DOHH2 (cell line): ENCODE results near the gene CCDC91.

Experiments used
- H3F3A ChIP-seq: fragments of 200-600 bp; sonication (generic), shearing (Covaris generic); 2 replicates; pipeline ENCODE4 v1.6.0; 2016; ENCODE audit warnings: antibody characterized with exemption, mild to moderate bottlenecking; ENCODE audit not compliant: control insufficient read depth, insufficient read depth
- H3K27ac ChIP-seq: fragments of 200-600 bp; sonication (generic); 2 replicates; pipeline ENCODE4 v1.5.1; 2014; ENCODE audit warnings: low read depth, mild to moderate bottlenecking, low read length, moderate library complexity
- H3K27me3 ChIP-seq: fragments of 200-600 bp; sonication (generic); 2 replicates; pipeline ENCODE4 v1.6.1; 2014; ENCODE audit warnings: mild to moderate bottlenecking, low read length, mixed read lengths; ENCODE audit not compliant: control insufficient read depth
- H3K36me3 ChIP-seq: fragments of 200-600 bp; sonication (generic); 2 replicates; pipeline ENCODE4 v1.6.1; 2014; ENCODE audit warnings: mild to moderate bottlenecking, low read length, moderate library complexity, mixed read lengths; ENCODE audit not compliant: control insufficient read depth
- H3K4me1 ChIP-seq: fragments of 200-600 bp; sonication (generic); 2 replicates; pipeline ENCODE4 v1.6.1; 2014; ENCODE audit warnings: mild to moderate bottlenecking, low read length, mixed read lengths; ENCODE audit not compliant: control insufficient read depth
- H3K4me2 ChIP-seq: fragments of 200-600 bp; sonication (generic); 2 replicates; pipeline ENCODE4 v1.6.0; 2014; ENCODE audit warnings: mild to moderate bottlenecking, low read length, moderate library complexity
- H3K4me3 ChIP-seq: fragments of 200-600 bp; sonication (generic); 2 replicates; pipeline ENCODE4 v1.5.1; 2014; ENCODE audit warnings: mild to moderate bottlenecking, low read length, mixed read lengths
- H3K79me2 ChIP-seq: fragments of 200-600 bp; sonication (generic); 2 replicates; pipeline ENCODE4 v1.6.1; 2014; ENCODE audit warnings: mild to moderate bottlenecking, low read length, mixed read lengths; ENCODE audit not compliant: control insufficient read depth
- H3K9me2 ChIP-seq: fragments of 200-600 bp; sonication (generic); replicated peaks from 2 replicates; pipeline ENCODE4 v1.6.1; 2014; ENCODE audit warnings: mild to moderate bottlenecking, low read length, mixed read lengths; ENCODE audit not compliant: control insufficient read depth
- H3K9me3 ChIP-seq: fragments of 200-600 bp; sonication (generic); 2 replicates; pipeline ENCODE4 v1.6.1; 2014; ENCODE audit warnings: antibody characterized with exemption, low read length, mixed read lengths; ENCODE audit not compliant: control insufficient read depth, insufficient read depth
- H4K20me1 ChIP-seq: fragments of 200-600 bp; sonication (generic); 2 replicates; pipeline ENCODE4 v1.6.0; 2014; ENCODE audit warnings: low read depth, mild to moderate bottlenecking, antibody characterized with exemption, low read length, moderate library complexity; ENCODE audit not compliant: control insufficient read depth, insufficient read depth
- EZH2phosphoT487 ChIP-seq: fragments of 200-600 bp; sonication (generic); IDR thresholded peaks from 2 replicates; pipeline ENCODE4 v1.6.1; 2017; ENCODE audit warnings: borderline replicate concordance, mild to moderate bottlenecking, antibody characterized with exemption, low read length, moderate library complexity, mixed read lengths
- TF ChIP-seq, protein P1 (sequence below): fragments of 200-600 bp; sonication (generic); IDR thresholded peaks from one replicate; pipeline ENCODE4 v1.5.1; 2014; ENCODE audit warnings: antibody characterized with exemption, mild to moderate bottlenecking, low read depth, low read length; ENCODE audit not compliant: poor library complexity, severe bottlenecking

CCDC91 gene

DNA sequence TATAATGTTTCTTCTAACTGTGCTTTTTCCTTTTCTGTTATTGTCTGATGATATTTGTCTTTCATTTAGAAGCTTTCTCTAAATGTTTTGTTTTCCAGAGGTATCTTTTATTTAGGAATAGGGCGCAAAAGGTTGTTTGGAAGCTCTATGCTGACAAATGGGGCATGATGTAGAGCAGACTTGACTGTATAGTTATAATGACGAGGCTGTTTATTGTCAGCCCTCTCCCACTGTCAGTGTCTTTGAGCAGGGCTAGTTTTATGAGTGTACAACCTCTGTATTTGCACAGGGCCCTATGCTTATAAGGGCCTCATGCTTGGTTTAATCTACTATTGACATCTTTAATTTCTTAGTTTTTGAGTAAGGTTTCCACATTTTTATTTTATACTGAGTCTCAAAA is 158.9 kb downstream of the CCDC91 start:
- H3K4me2 ChIP-seq = no peak overlapping the region
- TF ChIP-seq, protein P1, sequence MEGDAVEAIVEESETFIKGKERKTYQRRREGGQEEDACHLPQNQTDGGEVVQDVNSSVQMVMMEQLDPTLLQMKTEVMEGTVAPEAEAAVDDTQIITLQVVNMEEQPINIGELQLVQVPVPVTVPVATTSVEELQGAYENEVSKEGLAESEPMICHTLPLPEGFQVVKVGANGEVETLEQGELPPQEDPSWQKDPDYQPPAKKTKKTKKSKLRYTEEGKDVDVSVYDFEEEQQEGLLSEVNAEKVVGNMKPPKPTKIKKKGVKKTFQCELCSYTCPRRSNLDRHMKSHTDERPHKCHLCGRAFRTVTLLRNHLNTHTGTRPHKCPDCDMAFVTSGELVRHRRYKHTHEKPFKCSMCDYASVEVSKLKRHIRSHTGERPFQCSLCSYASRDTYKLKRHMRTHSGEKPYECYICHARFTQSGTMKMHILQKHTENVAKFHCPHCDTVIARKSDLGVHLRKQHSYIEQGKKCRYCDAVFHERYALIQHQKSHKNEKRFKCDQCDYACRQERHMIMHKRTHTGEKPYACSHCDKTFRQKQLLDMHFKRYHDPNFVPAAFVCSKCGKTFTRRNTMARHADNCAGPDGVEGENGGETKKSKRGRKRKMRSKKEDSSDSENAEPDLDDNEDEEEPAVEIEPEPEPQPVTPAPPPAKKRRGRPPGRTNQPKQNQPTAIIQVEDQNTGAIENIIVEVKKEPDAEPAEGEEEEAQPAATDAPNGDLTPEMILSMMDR = no peak
- no peak for TF ChIP-seq EZH2phosphoT487
- no peaks in the 10 kb centered on the region for H3K9me2 ChIP-seq
- H3F3A ChIP-seq = no peaks in the 10 kb centered on the region
- no peaks in the 10 kb centered on the region for H3K4me1 ChIP-seq
- no peaks in the 10 kb centered on the region for H3K79me2 ChIP-seq
- H3K27ac ChIP-seq = no peak overlapping the region
- no peaks in the 10 kb centered on the region for H4K20me1 ChIP-seq
- peaks cover 2% of the 10 kb centered on the region; the same call in 1 of the 2 replicates for H3K36me3 ChIP-seq
- H3K27me3 ChIP-seq = no peaks in the 10 kb centered on the region
- H3K4me3 ChIP-seq = no peak overlapping the region
- no peaks in the 10 kb centered on the region for H3K9me3 ChIP-seq

DNA sequence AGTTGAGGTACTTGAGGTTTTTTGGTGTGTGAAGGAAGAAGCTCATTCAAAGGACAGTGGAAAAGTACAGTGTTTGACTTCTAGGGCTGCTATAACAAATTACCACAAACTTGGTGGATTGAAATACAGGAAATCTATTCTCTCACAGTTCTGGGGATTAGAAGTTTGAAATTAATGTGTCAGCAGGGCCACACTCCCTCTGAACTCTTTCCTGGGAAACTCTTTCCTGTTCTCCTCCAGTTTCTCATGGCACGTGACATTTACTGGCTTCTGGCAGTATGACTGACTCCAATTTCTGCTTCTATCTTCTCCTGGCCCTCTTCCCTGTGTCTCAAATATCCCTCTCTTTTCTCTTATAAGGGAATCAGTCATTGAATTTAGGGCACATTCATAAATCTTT is 160.2 kb downstream of the CCDC91 start:
- Histone ChIP-seq H3F3A (no peaks in the 10 kb centered on the region), H3K27ac (no peak overlapping the region), H3K9me2 (no peaks in the 10 kb centered on the region), H3K4me3 (no peak overlapping the region), H3K4me1 (no peaks in the 10 kb centered on the region), H4K20me1 (no peaks in the 10 kb centered on the region), H3K27me3 (no peaks in the 10 kb centered on the region), H3K36me3 (peaks cover 2% of the 10 kb centered on the region; the same call in 1 of the 2 replicates), H3K79me2 (no peaks in the 10 kb centered on the region), H3K4me2 (no peak overlapping the region), H3K9me3 (no peaks in the 10 kb centered on the region)
- TF ChIP-seq EZH2phosphoT487 = no peak
- TF ChIP-seq, protein P1 = no peak

DNA sequence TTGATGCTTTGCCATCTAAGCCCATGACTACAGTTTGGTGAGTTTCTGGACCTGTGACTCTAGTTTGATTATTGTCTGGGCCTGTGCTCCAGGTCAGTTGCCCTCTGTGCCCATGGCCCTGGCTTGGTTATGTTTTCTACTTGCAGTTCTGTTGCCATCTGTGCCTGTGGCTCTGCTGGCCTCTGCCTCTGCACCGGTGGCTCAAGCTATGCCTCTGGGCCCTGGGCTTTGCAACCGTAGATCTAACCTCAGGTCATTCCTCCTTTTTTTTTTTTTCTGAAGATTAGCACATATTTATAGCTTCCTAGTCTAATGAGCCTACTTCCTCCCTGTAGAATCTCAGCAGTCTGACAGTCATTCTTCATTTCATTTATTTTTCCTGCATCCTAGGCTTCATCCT is 161.2 kb downstream of the CCDC91 start:
- Histone ChIP-seq H3K9me2 (no peaks in the 10 kb centered on the region), H3K4me1 (no peaks in the 10 kb centered on the region), H3F3A (no peaks in the 10 kb centered on the region), H3K9me3 (no peaks in the 10 kb centered on the region), H3K27ac (no peak overlapping the region), H3K4me2 (no peak overlapping the region), H3K4me3 (no peak overlapping the region), H4K20me1 (no peaks in the 10 kb centered on the region), H3K36me3 (peaks cover 2% of the 10 kb centered on the region; the same call in 1 of the 2 replicates), H3K79me2 (no peaks in the 10 kb centered on the region), H3K27me3 (no peaks in the 10 kb centered on the region)
- TF ChIP-seq, protein P1 = no peak
- no peak for TF ChIP-seq EZH2phosphoT487
